NCI-H2107 (cell line): Measurements from ENCODE around the gene ANO4.
"Not testable (repeated sequence)": the region's sequence is repeated elsewhere in the genome, so short reads cannot be mapped to it uniquely, and the experiment has no call there.

Source experiments
- DNase-seq: peaks from one replicate; lab custom pipeline; 2025; lab: John Stamatoyannopoulos, UW

The ANO4 gene

GRCh38 chr12:100953217-100953616, 158.6 kb downstream of the ANO4 start:
- no peak for DNase-seq

GRCh38 chr12:100953677-100954076, 159.1 kb downstream of the ANO4 start:
- DNase-seq: no peak

GRCh38 chr12:100954118-100954517, 159.5 kb downstream of the ANO4 start:
- no peak for DNase-seq

DNA sequence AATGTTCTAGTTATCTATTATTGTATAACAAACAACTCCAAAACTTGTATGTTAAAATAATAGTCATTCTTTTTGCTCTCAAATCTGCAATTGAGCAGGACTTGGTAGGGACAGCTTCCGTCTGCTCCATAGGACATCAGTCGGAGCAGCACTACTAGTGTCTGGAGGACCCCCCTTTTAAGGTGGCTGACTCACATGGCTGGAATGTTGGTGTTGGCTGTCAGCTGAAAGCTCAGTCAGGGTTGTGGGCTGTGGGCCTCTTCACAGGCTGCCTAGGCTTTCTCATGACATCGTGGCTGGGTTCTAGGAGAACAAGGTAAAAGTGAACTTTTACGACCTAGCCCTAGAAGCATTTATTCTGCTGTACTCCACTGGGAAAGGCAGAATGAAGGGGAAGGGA, 160.6 kb downstream of the ANO4 start:
- DNase-seq: no peak

DNA sequence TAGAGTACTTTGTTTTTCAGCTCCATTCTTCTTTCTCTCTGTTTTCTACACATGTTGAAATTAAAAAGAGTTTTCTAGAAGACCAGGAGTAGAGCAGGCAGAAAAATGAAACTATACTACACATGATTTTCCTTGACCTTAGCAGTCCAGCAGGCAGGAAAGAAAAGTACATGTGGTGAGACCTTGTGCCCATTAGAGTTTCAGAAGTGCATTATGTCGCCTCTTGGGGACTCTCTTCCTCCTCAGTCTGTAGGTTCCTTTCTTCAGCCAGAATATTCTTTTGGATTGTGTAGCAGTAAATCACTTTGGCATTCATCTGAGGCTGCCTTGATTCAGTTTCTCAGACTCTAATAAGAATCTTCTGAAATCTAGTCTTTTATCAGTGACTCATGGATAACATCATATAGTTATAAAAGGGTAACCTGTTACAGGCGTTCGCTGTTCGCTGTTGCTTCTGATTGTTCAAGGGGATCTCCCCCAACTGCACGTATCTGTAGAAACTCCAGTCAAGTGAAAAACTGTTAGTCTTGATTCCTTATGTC, 161.8 kb downstream of the ANO4 start:
- no peak for DNase-seq

DNA sequence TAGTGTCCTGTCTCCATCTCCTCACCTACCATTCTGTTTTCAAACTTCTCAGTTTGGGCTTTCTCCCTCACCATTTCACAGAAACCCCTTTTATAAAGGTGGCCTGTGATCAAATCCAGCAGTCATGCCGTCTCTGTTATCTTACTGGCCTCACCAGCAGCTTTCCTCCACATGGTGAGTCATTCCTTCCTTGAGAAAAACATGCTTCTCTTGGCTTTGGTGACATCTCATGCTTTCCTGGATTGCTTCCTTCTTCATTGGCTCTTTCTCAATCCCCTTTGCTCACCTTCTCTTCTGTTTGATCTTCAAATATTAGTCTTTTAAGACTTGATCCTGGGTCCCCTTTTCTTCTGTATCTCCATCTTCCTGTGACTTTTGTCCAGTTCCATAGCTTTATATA, 164.9 kb downstream of the ANO4 start:
- no peak for DNase-seq

- no peak for DNase-seq
Measured at GRCh38 chr12:100962086-100962712, 167.6 kb downstream of the ANO4 start.

DNA sequence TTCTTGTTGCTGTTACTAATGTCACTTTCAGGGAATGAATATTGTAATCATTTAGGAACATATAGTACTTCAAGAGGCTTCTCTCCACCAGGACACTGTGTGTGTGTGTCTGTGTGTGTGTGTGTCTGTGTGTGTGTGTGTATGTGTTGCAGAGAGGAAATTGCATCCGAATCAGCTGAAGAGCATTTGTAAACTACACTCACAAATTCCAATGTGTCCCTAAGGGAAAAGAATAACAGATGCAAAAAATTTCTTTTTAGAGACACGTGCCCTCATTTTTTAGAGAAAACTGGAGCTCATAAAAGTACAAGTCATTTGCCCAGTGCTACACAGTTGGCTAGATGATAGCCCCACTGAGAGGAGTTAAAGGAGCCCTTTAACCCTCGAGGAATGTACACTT, 168.8 kb downstream of the ANO4 start:
- DNase-seq: no peak

- no peak for DNase-seq
Measured at GRCh38 chr12:100964028-100964427, 169.5 kb downstream of the ANO4 start.

DNA sequence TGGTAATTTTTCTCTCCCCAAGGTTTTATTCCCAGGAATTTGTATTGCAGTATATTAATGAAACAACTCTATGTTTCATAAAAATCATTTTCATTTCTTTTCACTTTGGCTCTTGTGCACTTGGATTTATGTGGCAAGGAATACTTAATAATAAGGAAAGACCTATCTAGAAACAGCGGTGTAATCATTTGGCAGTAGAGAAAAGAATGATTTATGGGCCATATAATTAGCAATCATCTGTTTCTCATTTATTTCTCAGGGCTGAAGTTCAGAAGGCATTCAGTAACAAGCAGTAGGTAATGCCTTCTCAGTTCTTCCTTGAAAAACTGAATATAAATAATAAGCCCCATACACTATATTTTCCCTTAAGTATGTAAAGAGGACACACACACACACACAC, 172.6 kb downstream of the ANO4 start:
- DNase-seq: no peak

DNA sequence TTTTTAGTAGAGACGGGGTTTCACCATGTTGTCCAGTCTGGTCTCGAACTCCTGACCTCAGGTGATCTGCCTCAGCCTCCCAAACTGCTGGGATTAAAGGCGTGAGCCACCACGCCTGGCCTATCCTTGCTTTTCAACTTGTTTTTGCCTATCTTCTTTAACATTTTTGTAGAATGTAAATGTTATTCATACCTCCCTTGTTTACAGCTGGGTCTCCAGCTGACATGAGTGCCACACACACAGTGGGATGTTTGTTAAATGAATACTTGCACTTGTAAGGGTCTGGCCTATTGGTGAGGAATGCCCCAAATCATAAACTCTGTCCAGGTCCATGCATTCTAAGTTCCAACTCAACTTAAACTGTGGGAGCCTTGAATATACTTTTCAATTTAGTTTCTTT, 176.3 kb downstream of the ANO4 start:
- DNase-seq: no peak

DNA sequence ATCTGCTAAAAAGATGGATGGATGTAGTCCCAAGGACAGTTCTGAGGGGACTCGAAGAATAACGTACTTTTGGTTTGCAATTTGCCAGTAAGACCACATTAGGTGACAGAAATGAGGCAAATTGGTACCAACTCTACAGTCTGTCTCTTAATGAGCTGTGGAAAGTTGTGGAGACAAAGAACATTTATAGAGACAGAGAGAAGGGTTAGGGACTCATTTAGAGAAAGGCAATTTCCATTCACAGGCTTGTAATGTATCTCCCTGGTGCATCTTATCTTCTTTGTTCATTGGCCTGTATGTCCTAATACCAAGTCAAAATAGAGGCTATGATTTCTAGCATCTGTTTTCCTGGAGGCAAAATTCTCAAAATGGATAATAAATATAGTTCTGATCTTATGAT, 177.5 kb downstream of the ANO4 start:
- DNase-seq: no peak

DNA sequence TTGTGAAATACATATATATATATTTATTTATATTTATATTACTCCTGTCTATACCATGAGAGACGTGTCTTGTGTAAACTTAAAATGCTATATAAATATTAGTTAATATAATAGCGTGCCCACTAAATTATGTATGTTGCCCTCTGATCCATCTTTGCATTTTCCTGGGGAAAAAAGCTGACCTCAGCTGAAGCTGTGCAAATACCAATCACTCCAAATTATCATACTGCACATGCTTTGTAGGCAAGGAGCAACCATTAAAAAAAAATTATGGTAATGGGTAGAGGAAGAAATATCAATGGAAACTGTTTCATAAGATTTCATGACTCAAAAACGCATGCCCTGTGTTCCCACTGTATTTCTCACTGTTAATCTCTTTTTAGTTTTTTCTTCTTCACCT, 179.8 kb downstream of the ANO4 start:
- no peak for DNase-seq

DNA sequence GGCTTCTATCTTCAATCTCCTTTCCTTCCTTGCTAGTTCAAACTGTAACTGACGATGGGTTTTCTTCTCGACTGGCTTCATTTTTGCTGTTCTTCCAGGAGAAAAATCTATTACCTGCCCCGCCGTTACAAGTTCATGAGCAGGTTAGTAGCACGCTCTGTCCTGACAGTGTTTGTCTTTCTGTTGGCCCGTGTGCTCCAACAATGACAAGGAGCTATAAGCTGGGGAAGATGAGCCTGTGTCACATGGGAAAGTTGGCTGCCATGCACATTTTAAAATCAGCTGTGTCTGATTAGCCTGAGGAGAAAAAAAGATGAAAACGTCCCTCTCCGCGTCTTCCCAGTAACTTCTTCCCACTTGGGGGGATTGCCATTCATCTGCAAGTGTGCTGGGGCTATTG, 180.2 kb downstream of the ANO4 start:
- no peak for DNase-seq

GRCh38 chr12:100976735-100977134, 182.2 kb downstream of the ANO4 start:
- no peak for DNase-seq

DNA sequence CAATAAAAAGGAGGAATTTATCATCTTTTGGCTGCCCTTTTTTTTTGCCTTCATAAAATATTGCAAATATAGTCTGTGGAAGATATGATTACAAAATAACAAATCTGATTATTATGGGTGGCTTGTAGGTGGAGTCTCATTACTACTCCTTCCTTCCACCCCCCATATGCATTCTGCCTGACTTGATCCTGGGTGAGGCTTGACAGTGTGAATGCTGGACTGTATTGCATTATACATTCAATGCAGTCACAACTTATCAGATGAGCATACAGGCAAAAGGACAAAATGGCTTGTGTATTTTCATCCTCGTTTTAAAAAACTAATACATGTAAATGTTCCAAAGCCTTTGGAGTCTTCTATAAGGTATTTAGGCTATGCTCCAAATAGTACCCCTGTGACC, 186.3 kb downstream of the ANO4 start:
- no peak for DNase-seq

GRCh38 chr12:100982511-100983183, 188.1 kb downstream of the ANO4 start:
- no peak for DNase-seq

- DNase-seq: no peak
Measured at GRCh38 chr12:100984796-100985195, 190.2 kb downstream of the ANO4 start.

- DNase-seq: no peak
Measured at GRCh38 chr12:100986595-100987547, 192.3 kb downstream of the ANO4 start.

GRCh38 chr12:100987552-100988521, 193.3 kb downstream of the ANO4 start:
- DNase-seq: no peak

- DNase-seq: not testable (repeated sequence)
Measured at GRCh38 chr12:100989509-100989908, 194.9 kb downstream of the ANO4 start.
